Measurements from ENCODE around the gene FMN1. TPM values are rescaled to one million over a fixed set of nuclear protein-coding genes. Genes with fewer than 3 reads are reported as not detected.

FMN1 gene
- total RNA-seq, 1 experiment from 2014 or later: 4.5 TPM

DNA sequence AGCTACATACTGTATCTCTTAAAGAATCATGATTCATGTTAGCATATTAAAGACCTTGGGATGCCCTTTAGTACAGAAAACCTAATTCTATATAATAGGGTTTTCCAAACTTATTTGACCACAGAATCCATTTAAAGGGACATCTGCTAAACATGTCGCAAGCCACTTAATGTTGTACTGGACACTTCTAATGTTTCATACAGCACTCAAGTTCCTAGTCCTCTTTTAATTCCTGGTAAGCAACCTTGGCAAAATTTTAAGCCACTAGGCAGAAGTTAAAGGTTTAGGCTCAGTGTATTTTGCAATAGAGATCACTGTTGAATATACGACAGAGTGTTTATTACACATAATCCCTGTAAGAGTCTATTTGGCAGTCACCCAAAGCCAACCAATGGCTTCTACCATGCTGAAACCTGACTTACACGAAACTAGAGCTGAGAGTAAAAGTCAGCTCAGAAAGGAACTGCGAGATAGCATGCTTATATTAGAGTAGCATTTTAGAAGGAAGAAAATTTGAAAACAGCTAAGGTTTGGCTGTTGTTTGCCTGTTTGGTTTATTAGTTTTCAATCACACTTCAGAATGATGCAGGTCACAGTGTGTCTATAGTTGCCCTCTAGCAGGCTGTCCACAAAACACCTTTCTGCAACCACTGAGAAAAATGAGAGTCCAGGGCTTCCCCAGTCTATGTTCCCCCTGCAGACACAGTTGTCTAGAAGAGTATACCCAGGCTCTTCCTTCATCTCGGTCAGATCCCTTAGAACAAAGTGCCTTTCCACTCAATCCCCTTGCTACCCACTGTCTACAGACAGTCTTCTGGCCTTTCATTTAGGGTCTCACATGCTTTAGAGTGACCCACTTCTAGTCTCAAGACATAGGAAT lies 104.4 kb downstream of the FMN1 start (continued):
- TF ChIP-seq KAT7 (CRISPR knock-in tag; IDR thresholded peaks at IDR 0.05; ENCODE audit: borderline replicate concordance) (no peak), ZNF671 (CRISPR knock-in tag; IDR thresholded peaks at IDR 0.05) (no peak), FOXP1 (CRISPR knock-in tag; IDR thresholded peaks at IDR 0.05; ENCODE audit: borderline replicate concordance) (no peak)
- TF ChIP-seq, protein P1, sequence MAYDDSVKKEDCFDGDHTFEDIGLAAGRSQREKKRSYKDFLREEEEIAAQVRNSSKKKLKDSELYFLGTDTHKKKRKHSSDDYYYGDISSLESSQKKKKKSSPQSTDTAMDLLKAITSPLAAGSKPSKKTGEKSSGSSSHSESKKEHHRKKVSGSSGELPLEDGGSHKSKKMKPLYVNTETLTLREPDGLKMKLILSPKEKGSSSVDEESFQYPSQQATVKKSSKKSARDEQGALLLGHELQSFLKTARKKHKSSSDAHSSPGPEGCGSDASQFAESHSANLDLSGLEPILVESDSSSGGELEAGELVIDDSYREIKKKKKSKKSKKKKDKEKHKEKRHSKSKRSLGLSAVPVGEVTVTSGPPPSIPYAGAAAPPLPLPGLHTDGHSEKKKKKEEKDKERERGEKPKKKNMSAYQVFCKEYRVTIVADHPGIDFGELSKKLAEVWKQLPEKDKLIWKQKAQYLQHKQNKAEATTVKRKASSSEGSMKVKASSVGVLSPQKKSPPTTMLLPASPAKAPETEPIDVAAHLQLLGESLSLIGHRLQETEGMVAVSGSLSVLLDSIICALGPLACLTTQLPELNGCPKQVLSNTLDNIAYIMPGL (CRISPR knock-in tag; IDR thresholded peaks at IDR 0.05): no peak

DNA sequence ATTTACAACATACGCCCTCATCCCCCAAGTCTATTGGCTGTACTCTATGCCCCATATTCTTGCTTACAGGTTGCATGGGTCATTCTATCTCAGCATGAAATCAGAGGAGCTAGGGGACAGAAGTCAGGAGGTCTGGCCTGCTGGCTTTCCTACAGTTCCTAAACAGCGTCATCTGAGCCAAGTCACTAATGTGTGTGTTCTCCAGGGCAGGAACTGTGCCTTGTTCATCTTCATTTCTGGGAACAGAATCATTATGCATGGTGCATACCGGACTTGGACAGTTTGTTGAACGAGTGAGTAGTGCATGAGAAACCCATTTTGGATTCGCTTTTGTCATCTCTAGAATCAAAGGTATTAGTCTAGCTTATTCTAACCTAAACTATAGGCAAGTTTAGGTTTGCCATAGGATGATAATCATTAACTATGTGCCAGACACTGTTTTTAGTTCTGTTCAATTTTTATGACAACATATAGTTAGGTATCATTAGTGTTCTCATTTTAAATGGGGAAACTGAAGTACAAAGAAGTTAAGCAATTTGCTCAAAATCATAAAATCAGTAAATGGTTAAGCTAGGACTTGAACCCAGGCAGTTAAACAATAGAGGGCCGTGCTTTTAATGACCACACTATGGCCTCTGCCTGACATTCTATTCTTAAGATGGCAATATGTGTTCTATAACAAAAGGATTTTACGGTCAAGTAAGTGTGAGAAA lies 105.2 kb downstream of the FMN1 start:
- ChIA-PET POLR2A (no interaction called here), CTCF (interaction anchor here (1.1 to 1.9 kb wide), 3 partner anchors 9 to 43 kb away, joined by 3 to 12 read pairs (median 4); no protein-coding TSS in a partner anchor)
- Mint-ChIP-seq H3K27me3 (ENCODE audit: low read depth) (no peaks in the 10 kb centered on the region), H3K27ac (no peak overlapping the region), H3K36me3 (no peaks in the 10 kb centered on the region), H3K4me1 (peaks cover 19% of the 10 kb centered on the region), H3K9me3 (no peaks in the 10 kb centered on the region), H3K4me3 (no peak overlapping the region)
- DNase-seq (ENCODE audit: low spot score) (no peak), ATAC-seq (no peak)
- no peak for TF ChIP-seq NFYB (CRISPR knock-in tag; conservative IDR thresholded peaks at IDR 0.05; ENCODE audit: low read depth)
- TF ChIP-seq, protein P2, sequence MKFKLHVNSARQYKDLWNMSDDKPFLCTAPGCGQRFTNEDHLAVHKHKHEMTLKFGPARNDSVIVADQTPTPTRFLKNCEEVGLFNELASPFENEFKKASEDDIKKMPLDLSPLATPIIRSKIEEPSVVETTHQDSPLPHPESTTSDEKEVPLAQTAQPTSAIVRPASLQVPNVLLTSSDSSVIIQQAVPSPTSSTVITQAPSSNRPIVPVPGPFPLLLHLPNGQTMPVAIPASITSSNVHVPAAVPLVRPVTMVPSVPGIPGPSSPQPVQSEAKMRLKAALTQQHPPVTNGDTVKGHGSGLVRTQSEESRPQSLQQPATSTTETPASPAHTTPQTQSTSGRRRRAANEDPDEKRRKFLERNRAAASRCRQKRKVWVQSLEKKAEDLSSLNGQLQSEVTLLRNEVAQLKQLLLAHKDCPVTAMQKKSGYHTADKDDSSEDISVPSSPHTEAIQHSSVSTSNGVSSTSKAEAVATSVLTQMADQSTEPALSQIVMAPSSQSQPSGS (CRISPR knock-in tag; IDR thresholded peaks at IDR 0.05; ENCODE audit: borderline replicate concordance, low read depth): no peak
- TF ChIP-seq, protein P3, sequence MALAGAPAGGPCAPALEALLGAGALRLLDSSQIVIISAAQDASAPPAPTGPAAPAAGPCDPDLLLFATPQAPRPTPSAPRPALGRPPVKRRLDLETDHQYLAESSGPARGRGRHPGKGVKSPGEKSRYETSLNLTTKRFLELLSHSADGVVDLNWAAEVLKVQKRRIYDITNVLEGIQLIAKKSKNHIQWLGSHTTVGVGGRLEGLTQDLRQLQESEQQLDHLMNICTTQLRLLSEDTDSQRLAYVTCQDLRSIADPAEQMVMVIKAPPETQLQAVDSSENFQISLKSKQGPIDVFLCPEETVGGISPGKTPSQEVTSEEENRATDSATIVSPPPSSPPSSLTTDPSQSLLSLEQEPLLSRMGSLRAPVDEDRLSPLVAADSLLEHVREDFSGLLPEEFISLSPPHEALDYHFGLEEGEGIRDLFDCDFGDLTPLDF (CRISPR knock-in tag; IDR thresholded peaks at IDR 0.05): no peak
- TF ChIP-seq, protein P4, sequence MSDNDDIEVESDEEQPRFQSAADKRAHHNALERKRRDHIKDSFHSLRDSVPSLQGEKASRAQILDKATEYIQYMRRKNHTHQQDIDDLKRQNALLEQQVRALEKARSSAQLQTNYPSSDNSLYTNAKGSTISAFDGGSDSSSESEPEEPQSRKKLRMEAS (CRISPR knock-in tag; IDR thresholded peaks at IDR 0.05): no peak
- TF ChIP-seq, protein P1 (CRISPR knock-in tag; IDR thresholded peaks at IDR 0.05): no peak
- TF ChIP-seq, protein P5, sequence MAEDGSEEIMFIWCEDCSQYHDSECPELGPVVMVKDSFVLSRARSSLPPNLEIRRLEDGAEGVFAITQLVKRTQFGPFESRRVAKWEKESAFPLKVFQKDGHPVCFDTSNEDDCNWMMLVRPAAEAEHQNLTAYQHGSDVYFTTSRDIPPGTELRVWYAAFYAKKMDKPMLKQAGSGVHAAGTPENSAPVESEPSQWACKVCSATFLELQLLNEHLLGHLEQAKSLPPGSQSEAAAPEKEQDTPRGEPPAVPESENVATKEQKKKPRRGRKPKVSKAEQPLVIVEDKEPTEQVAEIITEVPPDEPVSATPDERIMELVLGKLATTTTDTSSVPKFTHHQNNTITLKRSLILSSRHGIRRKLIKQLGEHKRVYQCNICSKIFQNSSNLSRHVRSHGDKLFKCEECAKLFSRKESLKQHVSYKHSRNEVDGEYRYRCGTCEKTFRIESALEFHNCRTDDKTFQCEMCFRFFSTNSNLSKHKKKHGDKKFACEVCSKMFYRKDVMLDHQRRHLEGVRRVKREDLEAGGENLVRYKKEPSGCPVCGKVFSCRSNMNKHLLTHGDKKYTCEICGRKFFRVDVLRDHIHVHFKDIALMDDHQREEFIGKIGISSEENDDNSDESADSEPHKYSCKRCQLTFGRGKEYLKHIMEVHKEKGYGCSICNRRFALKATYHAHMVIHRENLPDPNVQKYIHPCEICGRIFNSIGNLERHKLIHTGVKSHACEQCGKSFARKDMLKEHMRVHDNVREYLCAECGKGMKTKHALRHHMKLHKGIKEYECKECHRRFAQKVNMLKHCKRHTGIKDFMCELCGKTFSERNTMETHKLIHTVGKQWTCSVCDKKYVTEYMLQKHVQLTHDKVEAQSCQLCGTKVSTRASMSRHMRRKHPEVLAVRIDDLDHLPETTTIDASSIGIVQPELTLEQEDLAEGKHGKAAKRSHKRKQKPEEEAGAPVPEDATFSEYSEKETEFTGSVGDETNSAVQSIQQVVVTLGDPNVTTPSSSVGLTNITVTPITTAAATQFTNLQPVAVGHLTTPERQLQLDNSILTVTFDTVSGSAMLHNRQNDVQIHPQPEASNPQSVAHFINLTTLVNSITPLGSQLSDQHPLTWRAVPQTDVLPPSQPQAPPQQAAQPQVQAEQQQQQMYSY (CRISPR knock-in tag; IDR thresholded peaks at IDR 0.05): no peak
- TF ChIP-seq TCF7 (CRISPR knock-in tag; IDR thresholded peaks at IDR 0.05; ENCODE audit: low read depth): no peak
- TF ChIP-seq, protein P6, sequence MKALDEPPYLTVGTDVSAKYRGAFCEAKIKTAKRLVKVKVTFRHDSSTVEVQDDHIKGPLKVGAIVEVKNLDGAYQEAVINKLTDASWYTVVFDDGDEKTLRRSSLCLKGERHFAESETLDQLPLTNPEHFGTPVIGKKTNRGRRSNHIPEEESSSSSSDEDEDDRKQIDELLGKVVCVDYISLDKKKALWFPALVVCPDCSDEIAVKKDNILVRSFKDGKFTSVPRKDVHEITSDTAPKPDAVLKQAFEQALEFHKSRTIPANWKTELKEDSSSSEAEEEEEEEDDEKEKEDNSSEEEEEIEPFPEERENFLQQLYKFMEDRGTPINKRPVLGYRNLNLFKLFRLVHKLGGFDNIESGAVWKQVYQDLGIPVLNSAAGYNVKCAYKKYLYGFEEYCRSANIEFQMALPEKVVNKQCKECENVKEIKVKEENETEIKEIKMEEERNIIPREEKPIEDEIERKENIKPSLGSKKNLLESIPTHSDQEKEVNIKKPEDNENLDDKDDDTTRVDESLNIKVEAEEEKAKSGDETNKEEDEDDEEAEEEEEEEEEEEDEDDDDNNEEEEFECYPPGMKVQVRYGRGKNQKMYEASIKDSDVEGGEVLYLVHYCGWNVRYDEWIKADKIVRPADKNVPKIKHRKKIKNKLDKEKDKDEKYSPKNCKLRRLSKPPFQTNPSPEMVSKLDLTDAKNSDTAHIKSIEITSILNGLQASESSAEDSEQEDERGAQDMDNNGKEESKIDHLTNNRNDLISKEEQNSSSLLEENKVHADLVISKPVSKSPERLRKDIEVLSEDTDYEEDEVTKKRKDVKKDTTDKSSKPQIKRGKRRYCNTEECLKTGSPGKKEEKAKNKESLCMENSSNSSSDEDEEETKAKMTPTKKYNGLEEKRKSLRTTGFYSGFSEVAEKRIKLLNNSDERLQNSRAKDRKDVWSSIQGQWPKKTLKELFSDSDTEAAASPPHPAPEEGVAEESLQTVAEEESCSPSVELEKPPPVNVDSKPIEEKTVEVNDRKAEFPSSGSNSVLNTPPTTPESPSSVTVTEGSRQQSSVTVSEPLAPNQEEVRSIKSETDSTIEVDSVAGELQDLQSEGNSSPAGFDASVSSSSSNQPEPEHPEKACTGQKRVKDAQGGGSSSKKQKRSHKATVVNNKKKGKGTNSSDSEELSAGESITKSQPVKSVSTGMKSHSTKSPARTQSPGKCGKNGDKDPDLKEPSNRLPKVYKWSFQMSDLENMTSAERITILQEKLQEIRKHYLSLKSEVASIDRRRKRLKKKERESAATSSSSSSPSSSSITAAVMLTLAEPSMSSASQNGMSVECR (CRISPR knock-in tag; IDR thresholded peaks at IDR 0.05; ENCODE audit: borderline replicate concordance): no peak
- TF ChIP-seq HMGA2 (CRISPR knock-in tag; IDR thresholded peaks at IDR 0.05): no peak
- TF ChIP-seq FOXP1 (CRISPR knock-in tag; IDR thresholded peaks at IDR 0.05; ENCODE audit: borderline replicate concordance): no peak
